GM12801 (cell line): ENCODE data around the gene MYDGF.

ENCODE experiments used
- TF ChIP-seq, protein P1 (sequence below): IDR thresholded peaks from one replicate; pipeline ENCODE4 v1.5.1; 2011; ENCODE audit warnings: control low read depth; ENCODE audit not compliant: insufficient read length; ENCODE audit errors: extremely low read depth

The MYDGF gene

DNA sequence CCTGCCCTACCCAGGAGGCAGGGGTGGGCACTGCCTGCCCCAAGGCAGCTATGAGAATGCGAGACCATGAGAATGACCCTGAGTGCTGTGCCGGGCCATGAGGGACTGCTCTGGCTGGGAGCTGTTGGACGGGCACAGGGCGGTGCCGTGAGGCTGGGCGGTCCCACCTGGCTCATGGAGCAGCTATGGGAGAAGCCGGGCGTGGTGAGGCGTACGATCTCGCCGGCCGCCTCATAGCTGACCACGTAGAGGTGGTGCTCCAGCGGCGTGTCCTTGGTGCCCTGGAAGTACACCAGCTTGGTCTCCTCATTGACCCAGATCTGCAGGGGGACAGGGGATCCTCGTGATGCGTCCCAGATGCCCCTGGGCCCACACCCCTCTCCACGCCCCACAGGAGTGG, 19.3 kb upstream of the MYDGF start:
- TF ChIP-seq, protein P1, sequence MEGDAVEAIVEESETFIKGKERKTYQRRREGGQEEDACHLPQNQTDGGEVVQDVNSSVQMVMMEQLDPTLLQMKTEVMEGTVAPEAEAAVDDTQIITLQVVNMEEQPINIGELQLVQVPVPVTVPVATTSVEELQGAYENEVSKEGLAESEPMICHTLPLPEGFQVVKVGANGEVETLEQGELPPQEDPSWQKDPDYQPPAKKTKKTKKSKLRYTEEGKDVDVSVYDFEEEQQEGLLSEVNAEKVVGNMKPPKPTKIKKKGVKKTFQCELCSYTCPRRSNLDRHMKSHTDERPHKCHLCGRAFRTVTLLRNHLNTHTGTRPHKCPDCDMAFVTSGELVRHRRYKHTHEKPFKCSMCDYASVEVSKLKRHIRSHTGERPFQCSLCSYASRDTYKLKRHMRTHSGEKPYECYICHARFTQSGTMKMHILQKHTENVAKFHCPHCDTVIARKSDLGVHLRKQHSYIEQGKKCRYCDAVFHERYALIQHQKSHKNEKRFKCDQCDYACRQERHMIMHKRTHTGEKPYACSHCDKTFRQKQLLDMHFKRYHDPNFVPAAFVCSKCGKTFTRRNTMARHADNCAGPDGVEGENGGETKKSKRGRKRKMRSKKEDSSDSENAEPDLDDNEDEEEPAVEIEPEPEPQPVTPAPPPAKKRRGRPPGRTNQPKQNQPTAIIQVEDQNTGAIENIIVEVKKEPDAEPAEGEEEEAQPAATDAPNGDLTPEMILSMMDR: no peak

DNA sequence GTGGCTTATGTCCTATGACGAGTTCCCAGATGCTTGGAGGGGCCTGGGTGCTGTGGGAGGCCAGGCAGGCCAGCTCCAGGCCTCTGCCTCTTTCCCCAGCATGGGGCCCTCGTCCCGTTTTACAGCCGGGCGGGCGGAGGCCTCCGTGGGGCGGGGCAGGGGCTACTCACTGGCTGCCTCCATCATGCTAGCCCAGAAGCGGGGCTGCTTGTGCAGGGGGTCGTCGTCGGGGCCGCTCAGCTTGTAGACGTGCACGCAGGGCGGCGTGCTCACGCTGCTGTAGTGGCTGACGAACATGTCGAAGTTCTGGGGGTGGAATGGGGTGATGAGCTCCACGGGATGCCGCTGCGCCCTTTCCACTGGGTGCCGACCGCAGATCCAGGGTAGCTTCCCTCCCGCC, 18.4 kb upstream of the MYDGF start:
- TF ChIP-seq, protein P1: no peak

DNA sequence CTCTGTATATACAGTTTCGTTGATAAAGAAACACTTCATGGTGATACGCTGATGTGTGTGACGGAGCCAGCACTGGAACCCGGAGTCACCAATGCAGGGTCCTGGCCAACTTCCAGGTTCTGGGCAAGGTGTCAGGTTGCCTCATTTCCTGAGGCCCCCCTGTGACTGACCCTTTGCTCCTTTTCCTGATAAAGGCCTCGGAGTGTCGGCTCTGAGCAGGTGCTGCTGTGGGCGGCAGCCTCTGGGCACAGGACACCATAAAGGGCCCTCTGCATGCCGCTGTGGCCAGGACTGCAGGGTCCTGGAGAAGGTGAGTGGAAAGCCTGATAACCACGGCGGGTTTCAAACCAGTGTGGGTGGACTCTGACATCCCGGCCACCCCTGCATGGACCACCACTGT, 17.3 kb upstream of the MYDGF start:
- TF ChIP-seq, protein P1: no peak

DNA sequence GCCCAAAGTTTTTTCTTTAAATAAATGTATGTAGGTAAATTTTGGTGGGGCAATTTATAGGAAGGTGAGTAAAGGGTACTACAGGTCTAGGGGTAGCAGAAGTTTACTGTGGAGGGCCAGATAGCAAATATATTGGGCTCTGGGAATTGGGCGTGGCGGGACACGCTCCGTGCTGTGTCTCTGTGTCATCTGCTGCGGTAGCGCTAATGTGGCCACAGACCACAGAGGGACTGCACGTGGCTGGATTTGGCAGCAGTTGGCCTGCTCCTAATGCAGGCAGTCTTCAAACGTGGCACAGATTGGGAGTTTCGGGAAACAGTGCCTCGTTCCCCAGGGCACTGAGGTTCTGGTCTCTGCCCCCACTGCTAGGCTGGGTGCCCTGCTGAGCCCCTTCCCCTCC, 16.6 kb upstream of the MYDGF start:
- TF ChIP-seq, protein P1: no peak

DNA sequence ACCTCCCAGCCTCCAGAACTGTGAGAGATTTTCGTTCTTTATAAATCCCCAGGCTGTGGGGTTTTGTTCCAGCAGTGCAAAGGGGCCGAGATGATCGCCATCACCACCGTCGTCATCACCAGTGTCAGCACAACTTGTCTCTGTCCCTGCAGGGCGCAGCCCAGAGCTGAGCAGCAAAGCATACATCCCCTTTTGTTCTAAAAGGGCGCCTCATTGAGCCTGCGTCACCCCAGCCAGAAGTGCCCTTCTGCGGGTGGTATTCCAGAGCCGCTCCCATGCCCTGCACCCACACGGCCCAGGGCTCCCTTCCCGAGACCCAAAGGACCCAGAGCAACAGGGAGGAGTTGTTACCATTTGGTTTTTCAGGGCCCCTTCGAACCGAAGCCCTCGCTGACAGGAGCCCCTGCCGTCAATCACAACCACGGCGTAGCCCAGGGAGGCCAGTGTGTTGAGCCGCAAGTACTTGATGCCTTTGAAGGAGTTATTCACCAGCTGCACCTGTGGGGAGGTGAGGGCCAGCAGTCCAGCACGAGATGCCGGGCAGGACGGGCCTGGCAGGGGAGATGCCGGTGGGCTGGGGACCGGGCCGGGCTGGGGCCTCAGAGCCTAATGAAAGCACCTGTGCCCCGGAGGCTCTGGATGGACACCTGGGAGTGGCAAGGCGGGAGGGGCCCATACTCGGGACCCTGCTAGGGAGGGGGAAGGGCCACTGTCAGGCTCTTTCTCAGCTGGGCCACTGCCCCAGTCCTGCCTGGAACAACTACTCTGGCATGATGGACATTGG, 14.4 kb upstream of the MYDGF start:
- TF ChIP-seq, protein P1: no peak

DNA sequence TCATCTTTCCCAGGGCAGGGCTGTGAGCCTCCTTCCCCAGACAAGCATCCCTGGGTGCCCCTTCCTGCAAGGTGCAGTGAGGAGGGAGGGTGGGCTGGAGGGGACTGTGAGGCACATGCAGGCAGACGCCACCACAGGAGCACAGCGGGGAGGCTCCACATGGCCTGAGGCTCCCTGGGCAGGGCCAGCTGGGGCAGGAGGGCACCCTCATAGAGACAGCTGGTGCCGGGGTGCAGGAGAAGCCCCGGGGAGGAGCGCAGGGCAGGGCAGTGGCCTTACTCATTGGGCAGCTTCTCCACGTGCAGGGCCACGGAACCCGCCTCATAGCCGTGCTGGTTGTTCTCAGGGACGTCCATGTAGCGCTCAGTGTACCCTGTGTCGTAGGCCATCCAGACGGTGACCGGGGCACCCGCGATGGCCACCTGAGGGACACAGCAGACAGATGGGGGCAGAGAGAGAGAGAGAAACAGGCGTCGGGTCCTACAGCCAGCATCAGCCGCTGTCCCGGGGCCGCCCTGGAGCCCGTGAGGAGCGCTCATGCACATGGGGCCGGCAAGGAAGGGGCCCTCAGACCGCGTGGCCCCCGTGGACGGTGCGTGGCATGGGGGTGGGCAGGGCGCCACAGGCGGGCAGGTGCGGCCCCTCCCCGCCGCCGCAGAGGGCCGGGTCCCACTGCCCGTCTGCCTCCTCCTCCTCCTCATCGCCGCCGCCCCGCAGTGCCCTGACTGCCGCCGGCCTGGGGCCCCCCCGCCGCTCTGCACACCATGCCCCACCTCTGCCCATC, 12.5 kb upstream of the MYDGF start:
- TF ChIP-seq, protein P1: no peak

DNA sequence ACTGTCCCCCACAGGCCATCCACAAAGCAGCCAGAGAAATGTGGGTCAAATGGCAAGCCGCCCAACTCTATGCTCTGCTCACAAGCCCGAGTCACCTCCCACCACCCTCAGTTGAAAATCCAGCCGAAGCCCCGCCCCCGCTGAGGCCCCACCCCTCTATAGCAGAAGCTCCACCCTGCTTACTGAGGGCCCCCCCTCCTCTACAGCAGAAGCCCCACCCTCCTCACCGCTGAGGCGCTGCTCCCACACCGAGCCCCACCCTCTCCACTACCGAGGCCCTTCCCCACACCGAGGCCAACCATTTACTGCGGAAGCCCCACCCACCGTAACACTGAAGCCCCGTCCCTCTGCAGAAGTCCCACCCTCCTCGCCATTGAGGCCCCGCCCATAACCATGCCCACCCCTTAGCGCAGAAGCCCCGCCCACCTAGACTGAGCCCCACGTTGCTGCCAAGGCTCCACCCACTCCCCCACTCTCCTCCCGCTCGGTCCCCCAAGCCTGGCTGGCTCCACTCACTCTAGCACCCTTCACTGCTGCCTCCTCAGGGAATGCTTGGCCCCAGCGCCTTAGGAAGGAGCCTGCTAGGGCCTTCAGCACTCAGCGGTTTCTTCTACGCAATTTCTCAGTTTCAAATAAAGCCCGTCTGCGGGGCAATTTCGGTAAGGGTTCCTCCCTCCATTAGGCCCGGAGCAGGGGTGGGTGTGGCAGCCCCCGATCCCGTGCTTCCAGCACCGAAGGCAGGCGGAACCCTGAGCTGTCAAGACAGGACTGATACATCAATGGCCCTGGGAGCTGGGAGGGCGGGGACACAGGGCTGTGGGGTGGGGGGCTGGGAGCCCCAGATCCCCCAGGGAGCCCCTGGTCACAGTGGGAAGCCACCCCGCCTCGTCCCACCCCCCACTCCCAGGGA, 9.0 kb upstream of the MYDGF start:
- TF ChIP-seq, protein P1: no peak
